A549 treated with RU486 at 1 μM for 4 hours (cell line): ENCODE measurements around the gene TDRD7. TPM values are rescaled to one million over a fixed set of nuclear protein-coding genes. Genes with fewer than 3 reads are reported as not detected.

Experiments used
- total RNA-seq: library from RNA; stranded (reverse); fragments of 200-300 nt; extraction: Qiagen RNA extraction; gene quantifications from 5 replicates; pipeline ENCODE4 v1.2.3, GENCODE V29; 2022; ENCODE audit warnings: low read depth

TDRD7 gene
- 10.5 to 14.3 TPM (median 12.1 TPM) in 5 replicates for total RNA-seq

GRCh38 chr9:97411789-97412625, at the start of gene TDRD7:
TDRD7 (plus strand) TSS chr9:97412096; CDS start chr9:97428466, 16,370 bp downstream.

GRCh38 chr9:97501177-97501971, 89.5 kb downstream of the TDRD7 start, which contains the start of gene TMOD1:
TMOD1 (plus strand) TSS chr9:97501666; CDS start chr9:97524189, 22,523 bp downstream.

Other genes with a start within 250 kb of the TDRD7 start
- gene CCDC180, start 104.4 kb upstream of the TDRD7 start, total RNA-seq: 0.37 to 1.2 TPM (median 0.57 TPM) in 5 replicates
- gene TMOD1, start 89.6 kb downstream of the TDRD7 start, total RNA-seq: 2.3 to 3.3 TPM (median 2.6 TPM) in 5 replicates
- gene TSTD2, start 221.3 kb downstream of the TDRD7 start, total RNA-seq: 7.6 to 11.5 TPM (median 10.1 TPM) in 5 replicates
- 18.6 to 28.9 TPM (median 25.5 TPM) in 5 replicates for gene NCBP1, start 221.7 kb downstream of the TDRD7 start, total RNA-seq